ENCODE measurements around the gene ZIC4. TPM values are rescaled to one million over a fixed set of nuclear protein-coding genes. Genes with fewer than 3 reads are reported as not detected.

Gene ZIC4
- total and polyA plus RNA-seq, 9 of the 15 experiments (the other 6 are each of a cell fraction or from before 2014, with no cell fraction given) = not detected

DNA sequence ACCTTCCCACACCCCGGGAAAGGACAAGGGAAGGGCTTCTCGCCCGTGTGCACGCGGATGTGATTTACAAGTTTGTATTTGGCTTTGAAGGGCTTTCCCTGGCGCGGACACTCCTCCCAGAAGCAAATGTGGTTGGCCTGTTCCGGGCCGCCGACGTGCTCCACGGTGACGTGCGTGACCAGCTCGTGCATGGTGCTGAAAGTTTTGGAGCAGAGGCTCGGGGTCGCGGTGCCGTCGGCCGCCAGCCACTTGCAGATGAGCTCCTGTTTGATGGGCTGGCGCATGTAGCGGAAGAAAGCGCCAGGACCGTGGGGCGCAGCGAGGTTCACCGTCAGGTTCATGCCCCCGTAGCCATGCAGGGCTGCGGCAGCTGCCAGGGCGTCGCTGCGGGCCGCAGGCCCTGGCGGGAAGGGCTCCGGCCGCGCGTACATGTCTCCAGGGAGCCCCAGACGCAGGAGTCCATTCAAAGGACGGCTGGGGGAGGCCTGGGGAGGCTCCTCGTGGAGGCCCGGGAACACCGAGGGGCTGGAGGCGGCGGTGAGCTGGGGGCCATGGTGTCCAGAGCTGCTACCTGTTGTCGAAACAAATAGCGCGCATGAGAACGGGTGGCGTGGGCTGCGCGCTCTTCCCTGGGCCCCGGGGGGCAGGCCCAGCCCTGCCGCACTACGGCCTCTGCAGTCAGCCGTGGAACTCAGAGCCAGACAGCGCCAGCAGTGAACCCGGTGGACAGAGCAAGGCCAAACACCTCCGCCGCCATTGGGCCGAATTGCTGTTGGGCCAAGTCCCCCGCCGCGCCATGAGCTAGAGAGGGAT lies 10.2 kb downstream of the ZIC4 start (continued):
- TF ChIP-seq, protein P1, sequence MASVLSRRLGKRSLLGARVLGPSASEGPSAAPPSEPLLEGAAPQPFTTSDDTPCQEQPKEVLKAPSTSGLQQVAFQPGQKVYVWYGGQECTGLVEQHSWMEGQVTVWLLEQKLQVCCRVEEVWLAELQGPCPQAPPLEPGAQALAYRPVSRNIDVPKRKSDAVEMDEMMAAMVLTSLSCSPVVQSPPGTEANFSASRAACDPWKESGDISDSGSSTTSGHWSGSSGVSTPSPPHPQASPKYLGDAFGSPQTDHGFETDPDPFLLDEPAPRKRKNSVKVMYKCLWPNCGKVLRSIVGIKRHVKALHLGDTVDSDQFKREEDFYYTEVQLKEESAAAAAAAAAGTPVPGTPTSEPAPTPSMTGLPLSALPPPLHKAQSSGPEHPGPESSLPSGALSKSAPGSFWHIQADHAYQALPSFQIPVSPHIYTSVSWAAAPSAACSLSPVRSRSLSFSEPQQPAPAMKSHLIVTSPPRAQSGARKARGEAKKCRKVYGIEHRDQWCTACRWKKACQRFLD (CRISPR knock-in tag; IDR thresholded peaks at IDR 0.05) = no peak
- TF ChIP-seq TAL1 (IDR thresholded peaks at IDR 0.05) (no peak), SRSF1 (IDR thresholded peaks at IDR 0.05; ENCODE audit: low read depth, low read length) (no peak)
- TF ChIP-seq, protein P2, sequence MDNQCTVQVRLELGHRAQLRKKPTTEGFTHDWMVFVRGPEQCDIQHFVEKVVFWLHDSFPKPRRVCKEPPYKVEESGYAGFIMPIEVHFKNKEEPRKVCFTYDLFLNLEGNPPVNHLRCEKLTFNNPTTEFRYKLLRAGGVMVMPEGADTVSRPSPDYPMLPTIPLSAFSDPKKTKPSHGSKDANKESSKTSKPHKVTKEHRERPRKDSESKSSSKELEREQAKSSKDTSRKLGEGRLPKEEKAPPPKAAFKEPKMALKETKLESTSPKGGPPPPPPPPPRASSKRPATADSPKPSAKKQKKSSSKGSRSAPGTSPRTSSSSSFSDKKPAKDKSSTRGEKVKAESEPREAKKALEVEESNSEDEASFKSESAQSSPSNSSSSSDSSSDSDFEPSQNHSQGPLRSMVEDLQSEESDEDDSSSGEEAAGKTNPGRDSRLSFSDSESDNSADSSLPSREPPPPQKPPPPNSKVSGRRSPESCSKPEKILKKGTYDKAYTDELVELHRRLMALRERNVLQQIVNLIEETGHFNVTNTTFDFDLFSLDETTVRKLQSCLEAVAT (IDR thresholded peaks at IDR 0.05) = no peak

DNA sequence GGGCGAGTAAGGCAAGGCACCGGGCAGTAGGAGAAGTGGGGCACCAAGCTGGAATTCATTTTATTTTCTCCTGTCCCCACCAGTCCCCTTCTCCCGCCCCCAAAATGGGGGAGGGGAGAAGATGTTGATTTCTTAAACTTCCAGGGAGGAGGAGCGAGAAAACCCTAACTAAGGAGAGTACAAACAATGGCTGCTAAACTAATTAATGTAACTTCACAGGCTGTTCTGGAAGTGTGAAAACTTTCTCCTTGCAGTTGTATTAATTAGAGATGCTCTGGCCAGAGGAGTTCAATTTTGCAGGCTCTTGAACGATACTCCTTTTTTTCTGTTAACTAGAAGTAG lies 11.5 kb downstream of the ZIC4 start:
- WGBS (ENCODE audit: insufficient coverage, low coverage, missing lambda C conversion rate) = 2% methylated on average over 4 of the region's 5 CpGs
- CTCF ChIA-PET (ENCODE audit: low intra/inter-chr PET ratio) = no interaction called here
- H3K27ac ChIP-seq (ENCODE audit: extremely low read depth, low read depth, low read length) = no peak overlapping the region
- TF ChIP-seq MCM5 (IDR thresholded peaks at IDR 0.05; ENCODE audit: low read depth) = no peak
- no peak for TF ChIP-seq MEF2A (IDR thresholded peaks at IDR 0.05; ENCODE audit: control insufficient read depth, low read depth, low read length)
- no peak for TF ChIP-seq EP400 (IDR thresholded peaks at IDR 0.05)
- no peak for TF ChIP-seq TAF1 (IDR thresholded peaks at IDR 0.05; ENCODE audit: control insufficient read depth, extremely low read depth, insufficient read depth, low read length, severe bottlenecking)
- no peak for TF ChIP-seq PYGO2 (tag; IDR thresholded peaks at IDR 0.05)
- TF ChIP-seq, protein P3, sequence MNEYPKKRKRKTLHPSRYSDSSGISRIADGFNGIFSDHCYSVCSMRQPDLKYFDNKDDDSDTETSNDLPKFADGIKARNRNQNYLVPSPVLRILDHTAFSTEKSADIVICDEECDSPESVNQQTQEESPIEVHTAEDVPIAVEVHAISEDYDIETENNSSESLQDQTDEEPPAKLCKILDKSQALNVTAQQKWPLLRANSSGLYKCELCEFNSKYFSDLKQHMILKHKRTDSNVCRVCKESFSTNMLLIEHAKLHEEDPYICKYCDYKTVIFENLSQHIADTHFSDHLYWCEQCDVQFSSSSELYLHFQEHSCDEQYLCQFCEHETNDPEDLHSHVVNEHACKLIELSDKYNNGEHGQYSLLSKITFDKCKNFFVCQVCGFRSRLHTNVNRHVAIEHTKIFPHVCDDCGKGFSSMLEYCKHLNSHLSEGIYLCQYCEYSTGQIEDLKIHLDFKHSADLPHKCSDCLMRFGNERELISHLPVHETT (CRISPR knock-in tag; conservative IDR thresholded peaks at IDR 0.05 in 1 of 2, IDR thresholded peaks at IDR 0.05 in 1 of 2) = no peak
- TF ChIP-seq, protein P4, sequence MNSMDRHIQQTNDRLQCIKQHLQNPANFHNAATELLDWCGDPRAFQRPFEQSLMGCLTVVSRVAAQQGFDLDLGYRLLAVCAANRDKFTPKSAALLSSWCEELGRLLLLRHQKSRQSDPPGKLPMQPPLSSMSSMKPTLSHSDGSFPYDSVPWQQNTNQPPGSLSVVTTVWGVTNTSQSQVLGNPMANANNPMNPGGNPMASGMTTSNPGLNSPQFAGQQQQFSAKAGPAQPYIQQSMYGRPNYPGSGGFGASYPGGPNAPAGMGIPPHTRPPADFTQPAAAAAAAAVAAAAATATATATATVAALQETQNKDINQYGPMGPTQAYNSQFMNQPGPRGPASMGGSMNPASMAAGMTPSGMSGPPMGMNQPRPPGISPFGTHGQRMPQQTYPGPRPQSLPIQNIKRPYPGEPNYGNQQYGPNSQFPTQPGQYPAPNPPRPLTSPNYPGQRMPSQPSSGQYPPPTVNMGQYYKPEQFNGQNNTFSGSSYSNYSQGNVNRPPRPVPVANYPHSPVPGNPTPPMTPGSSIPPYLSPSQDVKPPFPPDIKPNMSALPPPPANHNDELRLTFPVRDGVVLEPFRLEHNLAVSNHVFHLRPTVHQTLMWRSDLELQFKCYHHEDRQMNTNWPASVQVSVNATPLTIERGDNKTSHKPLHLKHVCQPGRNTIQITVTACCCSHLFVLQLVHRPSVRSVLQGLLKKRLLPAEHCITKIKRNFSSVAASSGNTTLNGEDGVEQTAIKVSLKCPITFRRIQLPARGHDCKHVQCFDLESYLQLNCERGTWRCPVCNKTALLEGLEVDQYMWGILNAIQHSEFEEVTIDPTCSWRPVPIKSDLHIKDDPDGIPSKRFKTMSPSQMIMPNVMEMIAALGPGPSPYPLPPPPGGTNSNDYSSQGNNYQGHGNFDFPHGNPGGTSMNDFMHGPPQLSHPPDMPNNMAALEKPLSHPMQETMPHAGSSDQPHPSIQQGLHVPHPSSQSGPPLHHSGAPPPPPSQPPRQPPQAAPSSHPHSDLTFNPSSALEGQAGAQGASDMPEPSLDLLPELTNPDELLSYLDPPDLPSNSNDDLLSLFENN (IDR thresholded peaks at IDR 0.05; ENCODE audit: low read depth in 2 of 2, low read length in 2 of 2) = no peak

More for the DNA sequence above, 11.5 kb downstream of the ZIC4 start:
- H3K9me1 ChIP-seq (ENCODE audit: control insufficient read depth, insufficient read depth, low read length) = no peaks in the 10 kb centered on the region
- intact Hi-C loops (cut with micrococcal nuclease) = no loop called here
- peaks cover 7 to 61% of the 10 kb centered on the region in 2 experiments; a peak in 4 of 5 replicates for H3K27me3 ChIP-seq (ENCODE audit: control insufficient read depth in 2 of 2, insufficient read depth in 2 of 2, low read length in 2 of 2)
- no peak overlapping the region for H3K9ac ChIP-seq (ENCODE audit: insufficient read depth in 1 of 2, low read depth in 2 of 2, low read length in 2 of 2)
- in situ Hi-C loops (cut with MboI) = loop anchor here (25.0 kb wide), 1 partner anchor 1542 kb away; no protein-coding TSS in a partner anchor
- H2AFZ ChIP-seq (ENCODE audit: low read depth, low read length) = no peak overlapping the region
- no TSS peak for BruUV-seq (replicated peaks)
- no peaks in the 10 kb centered on the region for H4K20me1 ChIP-seq (replicated peaks; ENCODE audit: control insufficient read depth, insufficient read depth, low read length)
- FAIRE-seq (no peak), DNase-seq (ENCODE audit: extremely low read depth in 1 of 4, low spot score in 3 of 4) (no peak), ATAC-seq (no peak)
- no peaks in the 10 kb centered on the region for H3K9me3 ChIP-seq (replicated peaks; ENCODE audit: control insufficient read depth, insufficient read depth, low read depth, low read length)
- no peaks in the 10 kb centered on the region for H3K79me2 ChIP-seq (ENCODE audit: control insufficient read depth, insufficient read depth, low read length)
- no peak overlapping the region for H3K4me2 ChIP-seq (ENCODE audit: insufficient read depth, low read length)
- H3K4me1 ChIP-seq (replicated peaks in 1 of 2; ENCODE audit: control insufficient read depth in 2 of 2, insufficient read depth in 2 of 2, low read length in 2 of 2) = peaks cover 0 to 25% of the 10 kb centered on the region in 2 experiments; a peak in 2 of 5 replicates
- H3K36me3 ChIP-seq (ENCODE audit: control insufficient read depth, insufficient read depth, low read length) = no peaks in the 10 kb centered on the region
- H3K4me3 ChIP-seq = no peak overlapping the region
- POLR2A ChIA-PET = no interaction called here

Data from K562 (cell line).